ENCODE data around the gene ME3. TPM values are rescaled to one million over a fixed set of nuclear protein-coding genes. Genes with fewer than 3 reads are reported as not detected.

ME3 gene
- total RNA-seq, 1 experiment from 2014 or later: 35.3 TPM

DNA sequence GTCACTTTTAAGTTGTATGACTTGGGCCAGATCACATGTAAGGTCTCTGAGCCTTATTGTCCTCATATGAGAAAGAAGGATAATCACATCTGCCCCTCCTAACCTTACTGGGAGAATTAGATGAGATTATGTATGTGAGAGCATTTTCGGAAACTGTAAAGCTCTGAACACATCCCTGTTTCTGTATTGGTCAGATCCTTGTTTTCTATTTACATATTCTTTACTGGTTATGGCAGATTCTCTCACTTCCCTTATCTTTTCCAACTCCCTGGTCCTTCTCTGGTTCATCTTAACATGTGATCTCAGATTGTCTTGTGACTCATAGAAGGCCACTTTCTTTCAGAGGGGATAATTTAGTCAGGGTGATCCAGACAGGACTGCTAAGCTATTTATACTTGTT is 255.9 kb downstream of the ME3 start:
- DNase-seq (ENCODE audit: low read depth, low spot score): no peak
- POLR2A ChIA-PET: interaction anchor here (0.6 kb wide), 1 partner anchor 29 kb away, joined by 4 read pairs; no protein-coding TSS in a partner anchor
- in situ Hi-C loops (cut with HindIII; ENCODE audit: low pct_unique_long_range_greater_than_20kb, low sequenced_read_pairs): no loop called here
- intact Hi-C loops (cut with micrococcal nuclease; ENCODE audit: unreplicated experiment): no loop called here
- Histone ChIP-seq H3K9me3 (ENCODE audit: control insufficient read depth, insufficient read depth, low read depth, low read length) (no peaks in the 10 kb centered on the region), H3K27me3 (ENCODE audit: control insufficient read depth, insufficient read depth, low read length) (no peaks in the 10 kb centered on the region), H3K4me3 (ENCODE audit: low read depth in 2 of 2, low read length in 2 of 2) (no peak overlapping the region), H3K36me3 (ENCODE audit: control insufficient read depth, insufficient read depth, low read length) (no peaks in the 10 kb centered on the region), H3K4me1 (ENCODE audit: control insufficient read depth, insufficient read depth, low read length) (no peaks in the 10 kb centered on the region), H3K27ac (ENCODE audit: low read length) (no peak overlapping the region)
- BruUV-seq (replicated peaks): no TSS peak
- ATAC-seq: no peak
- TF ChIP-seq, protein P1, sequence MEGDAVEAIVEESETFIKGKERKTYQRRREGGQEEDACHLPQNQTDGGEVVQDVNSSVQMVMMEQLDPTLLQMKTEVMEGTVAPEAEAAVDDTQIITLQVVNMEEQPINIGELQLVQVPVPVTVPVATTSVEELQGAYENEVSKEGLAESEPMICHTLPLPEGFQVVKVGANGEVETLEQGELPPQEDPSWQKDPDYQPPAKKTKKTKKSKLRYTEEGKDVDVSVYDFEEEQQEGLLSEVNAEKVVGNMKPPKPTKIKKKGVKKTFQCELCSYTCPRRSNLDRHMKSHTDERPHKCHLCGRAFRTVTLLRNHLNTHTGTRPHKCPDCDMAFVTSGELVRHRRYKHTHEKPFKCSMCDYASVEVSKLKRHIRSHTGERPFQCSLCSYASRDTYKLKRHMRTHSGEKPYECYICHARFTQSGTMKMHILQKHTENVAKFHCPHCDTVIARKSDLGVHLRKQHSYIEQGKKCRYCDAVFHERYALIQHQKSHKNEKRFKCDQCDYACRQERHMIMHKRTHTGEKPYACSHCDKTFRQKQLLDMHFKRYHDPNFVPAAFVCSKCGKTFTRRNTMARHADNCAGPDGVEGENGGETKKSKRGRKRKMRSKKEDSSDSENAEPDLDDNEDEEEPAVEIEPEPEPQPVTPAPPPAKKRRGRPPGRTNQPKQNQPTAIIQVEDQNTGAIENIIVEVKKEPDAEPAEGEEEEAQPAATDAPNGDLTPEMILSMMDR (IDR thresholded peaks at IDR 0.05): no peak
- TF ChIP-seq TCF7L2 (IDR thresholded peaks at IDR 0.05; ENCODE audit: low read depth, low read length) (no peak), POLR2AphosphoS5 (IDR thresholded peaks at IDR 0.05; ENCODE audit: low read depth, low read length) (no peak), SIN3A (IDR thresholded peaks at IDR 0.05; ENCODE audit: borderline replicate concordance, insufficient read depth, low read depth, low read length) (no peak)
- TF ChIP-seq, protein P2, sequence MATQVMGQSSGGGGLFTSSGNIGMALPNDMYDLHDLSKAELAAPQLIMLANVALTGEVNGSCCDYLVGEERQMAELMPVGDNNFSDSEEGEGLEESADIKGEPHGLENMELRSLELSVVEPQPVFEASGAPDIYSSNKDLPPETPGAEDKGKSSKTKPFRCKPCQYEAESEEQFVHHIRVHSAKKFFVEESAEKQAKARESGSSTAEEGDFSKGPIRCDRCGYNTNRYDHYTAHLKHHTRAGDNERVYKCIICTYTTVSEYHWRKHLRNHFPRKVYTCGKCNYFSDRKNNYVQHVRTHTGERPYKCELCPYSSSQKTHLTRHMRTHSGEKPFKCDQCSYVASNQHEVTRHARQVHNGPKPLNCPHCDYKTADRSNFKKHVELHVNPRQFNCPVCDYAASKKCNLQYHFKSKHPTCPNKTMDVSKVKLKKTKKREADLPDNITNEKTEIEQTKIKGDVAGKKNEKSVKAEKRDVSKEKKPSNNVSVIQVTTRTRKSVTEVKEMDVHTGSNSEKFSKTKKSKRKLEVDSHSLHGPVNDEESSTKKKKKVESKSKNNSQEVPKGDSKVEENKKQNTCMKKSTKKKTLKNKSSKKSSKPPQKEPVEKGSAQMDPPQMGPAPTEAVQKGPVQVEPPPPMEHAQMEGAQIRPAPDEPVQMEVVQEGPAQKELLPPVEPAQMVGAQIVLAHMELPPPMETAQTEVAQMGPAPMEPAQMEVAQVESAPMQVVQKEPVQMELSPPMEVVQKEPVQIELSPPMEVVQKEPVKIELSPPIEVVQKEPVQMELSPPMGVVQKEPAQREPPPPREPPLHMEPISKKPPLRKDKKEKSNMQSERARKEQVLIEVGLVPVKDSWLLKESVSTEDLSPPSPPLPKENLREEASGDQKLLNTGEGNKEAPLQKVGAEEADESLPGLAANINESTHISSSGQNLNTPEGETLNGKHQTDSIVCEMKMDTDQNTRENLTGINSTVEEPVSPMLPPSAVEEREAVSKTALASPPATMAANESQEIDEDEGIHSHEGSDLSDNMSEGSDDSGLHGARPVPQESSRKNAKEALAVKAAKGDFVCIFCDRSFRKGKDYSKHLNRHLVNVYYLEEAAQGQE (IDR thresholded peaks at IDR 0.05; ENCODE audit: insufficient read depth in 1 of 2, low read depth in 2 of 2, low read length in 1 of 2): no peak
- CTCF ChIA-PET: no interaction called here

DNA sequence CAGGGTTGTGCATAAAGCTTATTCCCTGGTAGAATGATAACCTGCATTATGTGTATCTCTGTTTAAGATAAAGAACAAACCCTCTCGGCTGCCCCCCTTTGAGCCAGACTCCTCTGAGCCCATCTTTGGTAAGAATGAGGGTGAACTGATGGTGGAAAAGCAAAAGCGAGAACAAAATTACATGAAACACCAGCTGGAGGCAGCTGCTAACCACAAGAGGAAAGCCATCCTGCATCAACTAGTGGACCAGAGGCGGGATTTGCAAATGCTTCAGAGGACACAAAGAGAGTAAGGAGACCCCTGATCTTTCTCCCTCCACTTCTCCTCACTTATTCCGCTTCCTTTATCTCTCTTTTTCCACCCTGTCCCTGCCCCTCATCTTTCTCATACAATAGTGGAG is 257.4 kb downstream of the ME3 start:
- BruUV-seq (replicated peaks): no TSS peak

More for the DNA sequence above, 257.4 kb downstream of the ME3 start:
- H3K27ac ChIP-seq (ENCODE audit: low read length): no peak overlapping the region
- H3K4me3 ChIP-seq (ENCODE audit: low read depth in 2 of 2, low read length in 2 of 2): no peak overlapping the region
- no peaks in the 10 kb centered on the region for H3K36me3 ChIP-seq (ENCODE audit: control insufficient read depth, insufficient read depth, low read length)
- in situ Hi-C loops (cut with HindIII; ENCODE audit: low pct_unique_long_range_greater_than_20kb, low sequenced_read_pairs) (no loop called here), intact Hi-C loops (cut with micrococcal nuclease; ENCODE audit: unreplicated experiment) (no loop called here)
- TF ChIP-seq, protein P2 (IDR thresholded peaks at IDR 0.05; ENCODE audit: insufficient read depth in 1 of 2, low read depth in 2 of 2, low read length in 1 of 2): no peak
- TF ChIP-seq, protein P1 (IDR thresholded peaks at IDR 0.05): peak; percentile 19
- no peaks in the 10 kb centered on the region for H3K27me3 ChIP-seq (ENCODE audit: control insufficient read depth, insufficient read depth, low read length)
- H3K9me3 ChIP-seq (ENCODE audit: control insufficient read depth, insufficient read depth, low read depth, low read length): no peaks in the 10 kb centered on the region
- ChIA-PET POLR2A (no interaction called here), CTCF (no interaction called here)
- DNase-seq (ENCODE audit: low read depth, low spot score) (no peak), ATAC-seq (no peak)
- no peaks in the 10 kb centered on the region for H3K4me1 ChIP-seq (ENCODE audit: control insufficient read depth, insufficient read depth, low read length)
